ENCODE results near the gene TGFB3.

- TF ChIP-seq EP300 (IDR thresholded peaks at IDR 0.05) = no peak
- no peak for TF ChIP-seq CTCF (IDR thresholded peaks at IDR 0.05)
- no peak for TF ChIP-seq POLR2A (IDR thresholded peaks at IDR 0.05)
Observed at GRCh38 chr14:75972801-75973421, 8.9 kb downstream of the TGFB3 start.

All from upper lobe of left lung (tissue), 4 donors.